Left cardiac atrium (tissue), 4 donors: ENCODE data around the gene KRT6A. TPM values are rescaled to one million over a fixed set of nuclear protein-coding genes. Genes with fewer than 3 reads are reported as not detected.
A peak's percentile ranks its signal among the peaks of the same experiment; 100 is the strongest.
"Not testable (repeated sequence)": the region's sequence is repeated elsewhere in the genome, so short reads cannot be mapped to it uniquely, and the experiment has no call there.

ENCODE experiments used
- ATAC-seq, 2 donors: fragments of 200-7000 bp; cut with Tn5 transposase; one replicate each; pipeline ENCODE4 v1.9.1; 2020; ENCODE audit warnings: mild to moderate bottlenecking in 2 of 2, moderate library complexity in 2 of 2
- DNase-seq: peaks from one replicate; pipeline ENCODE4 v3.0.0-alpha.2; 2020
- intact Hi-C, 2 donors: fragments of 100-400 bp; cut with DNase I; formaldehyde crosslinking; loops; one replicate each; pipeline versions ENCODE4 v1.14.1 to v1.15.1; 2022 to 2023
- total RNA-seq, 2 donors: library from RNA; stranded (reverse); fragmentation: NEBNext Ultra II Directional; extraction: Animal tissue kit (Norgen Biotek cat#: 25700); gene quantifications; one replicate each; pipeline ENCODE4 v1.2.1, GENCODE V29; 2021
- donor health status: DM: no; HTN: yes; CAD: no.
- donor health status: DM: no; HTN: yes; CAD: no; lungs with severe emphysema.
- donor health status: DM: yes; HTN: yes; CAD: no.
- donor health status: Dilated cardiomyopathy.

The KRT6A gene
- total RNA-seq, 2 donors from 2014 or later = 0.24 to 1.2 TPM

DNA sequence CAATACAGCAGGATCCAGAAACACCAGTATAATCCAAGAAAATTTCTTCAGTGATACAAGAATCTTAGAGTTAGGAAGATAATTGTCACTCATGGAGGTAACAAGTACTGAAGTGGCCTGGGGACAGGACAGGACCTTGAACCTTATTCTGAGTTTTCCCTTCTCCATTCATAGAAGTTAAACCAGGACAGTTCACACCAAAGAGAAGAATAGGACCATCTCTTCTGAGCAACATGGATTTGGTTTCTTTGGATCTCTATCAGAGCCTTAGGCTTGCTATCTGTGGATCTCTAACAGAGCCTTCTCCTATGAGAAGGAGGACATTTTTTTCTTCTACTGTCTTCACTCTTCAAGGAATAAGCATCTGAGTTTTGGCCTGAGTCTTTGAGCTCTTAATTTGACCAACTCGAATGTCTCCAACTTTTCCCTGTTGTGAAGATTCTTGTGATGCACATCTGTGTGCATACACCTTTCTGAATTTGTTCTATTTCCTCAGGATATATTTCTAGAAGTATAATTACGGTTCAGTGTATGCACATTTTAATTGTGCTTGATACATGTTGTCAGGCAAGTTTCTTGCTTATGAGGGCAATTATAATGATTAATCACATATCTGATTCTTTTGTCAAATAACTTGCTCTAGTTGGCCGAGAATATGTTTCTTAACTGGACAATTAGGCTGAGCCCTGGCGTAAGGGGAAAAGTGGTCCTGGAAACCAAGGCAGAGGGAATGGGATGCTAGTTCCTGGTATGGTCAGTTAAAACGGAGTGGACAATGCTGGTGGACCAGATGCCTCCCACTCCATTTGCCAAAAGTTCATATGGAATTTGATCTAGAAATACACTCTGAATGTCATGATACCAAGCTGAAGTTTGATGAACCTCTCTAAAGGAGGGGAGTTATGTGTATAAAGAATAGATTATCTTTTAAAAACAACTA, 6.6 kb downstream of the KRT6A start:
- intact Hi-C loops = no loop called here
- DNase-seq = no peak
- no peak for ATAC-seq

DNA sequence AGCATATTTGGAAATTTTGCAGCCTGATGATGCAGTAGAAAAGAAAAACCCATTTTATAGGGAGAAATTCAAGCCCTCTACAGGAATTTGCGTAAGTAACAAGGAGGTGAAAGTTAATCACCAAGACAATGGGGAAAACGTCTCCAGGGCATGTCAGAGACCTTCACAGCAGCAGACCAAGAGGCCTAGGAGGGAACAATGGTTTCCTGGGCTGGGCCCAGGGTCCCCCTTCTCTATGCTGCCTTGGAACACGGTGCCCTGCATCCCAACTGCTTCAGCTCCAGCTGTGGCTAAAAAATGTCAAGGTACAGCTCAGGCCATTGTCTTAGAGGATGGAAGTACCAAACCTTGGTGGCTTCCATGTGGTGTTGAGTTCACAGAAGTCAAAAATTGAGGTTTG, 13.0 kb downstream of the KRT6A start:
- DNase-seq (no peak), ATAC-seq (no peak)
- intact Hi-C loops = no loop called here

DNA sequence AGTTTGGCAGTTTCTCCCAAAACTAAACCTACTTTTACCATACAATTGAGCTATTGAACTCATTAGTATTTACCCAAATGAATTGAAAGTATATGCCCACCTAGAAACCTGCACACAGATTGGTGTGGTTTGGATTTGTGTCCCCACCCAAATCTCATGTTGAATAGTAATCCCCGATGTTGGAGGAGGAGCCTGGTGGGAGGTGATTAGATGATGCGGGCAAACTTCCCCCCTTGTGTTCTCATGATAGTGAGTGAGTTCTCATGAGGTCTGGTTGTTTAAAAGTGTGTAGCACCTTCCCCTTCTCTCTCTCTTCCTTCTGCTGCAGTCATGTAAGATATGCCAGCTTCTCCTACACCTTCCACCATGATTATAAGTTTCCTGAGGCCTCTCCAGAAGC, 15.4 kb downstream of the KRT6A start:
- DNase-seq = no peak
- intact Hi-C loops = no loop called here
- ATAC-seq = no peak

DNA sequence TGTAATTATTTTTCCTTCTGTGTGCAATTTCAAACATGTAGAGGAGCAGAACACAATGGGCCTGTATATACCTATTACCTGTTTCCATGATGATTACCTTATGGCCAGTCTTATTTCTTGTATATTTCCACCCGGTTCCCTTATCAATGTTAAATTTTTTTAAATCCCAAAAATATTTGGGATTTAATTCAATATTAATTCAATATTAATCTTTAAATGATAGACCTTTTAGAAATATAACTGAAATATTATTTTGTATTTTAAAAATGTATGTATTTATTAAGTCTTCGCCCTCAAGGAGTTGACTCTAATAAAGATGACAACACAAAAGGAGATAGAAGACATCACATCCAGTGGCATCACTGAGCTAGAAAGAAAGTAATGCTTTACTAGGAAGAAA, 18.8 kb downstream of the KRT6A start:
- DNase-seq = no peak
- no peak for ATAC-seq
- intact Hi-C loops = no loop called here

DNA sequence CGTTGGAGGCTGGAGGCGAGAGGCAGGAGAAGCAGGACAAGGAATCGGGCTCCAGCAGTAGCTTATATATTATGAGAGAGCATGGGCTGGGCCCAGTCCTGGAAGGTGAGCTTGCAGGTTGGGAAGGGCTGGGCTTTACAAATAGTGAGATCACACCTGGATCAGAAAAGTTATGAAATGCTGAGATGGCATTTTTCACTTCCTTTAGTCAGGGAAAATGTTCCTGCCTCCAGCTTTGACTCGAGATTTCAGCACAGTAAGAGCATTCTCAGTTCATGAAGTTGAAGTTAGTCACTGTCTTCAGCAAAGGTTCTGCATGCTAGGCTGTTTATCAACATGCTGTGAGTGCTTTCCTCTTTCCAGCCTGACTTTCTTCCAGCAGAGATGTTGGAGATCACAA, 19.3 kb downstream of the KRT6A start, which contains the start of gene KRT6C:
Gene KRT6C (minus strand): TSS at position 38 of the 400 bp plus-strand sequence. CDS start 68 bp downstream, outside the sequence.
- DNase-seq (no peak), ATAC-seq (no peak)
- intact Hi-C loops = no loop called here

DNA sequence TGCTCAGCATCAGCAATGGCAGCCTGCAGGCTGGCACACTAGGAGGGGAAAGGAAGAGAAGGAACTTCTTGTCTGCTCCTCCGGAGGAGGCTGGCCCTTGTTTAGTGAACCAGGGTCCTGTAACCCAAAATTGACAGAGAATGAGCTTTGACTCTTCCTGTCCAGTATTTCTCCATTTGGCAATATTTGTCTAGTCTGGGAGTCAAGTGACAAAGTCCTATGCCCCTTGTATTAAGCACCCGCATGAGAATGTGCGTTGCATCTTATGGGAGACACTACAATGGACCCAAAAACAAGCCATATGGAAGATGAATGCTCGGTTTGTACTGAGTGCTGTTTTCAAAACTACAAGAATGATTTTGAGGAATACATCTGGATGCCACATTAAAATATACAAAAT, 23.2 kb downstream of the KRT6A start:
- no peak for DNase-seq
- no peak for ATAC-seq
- intact Hi-C loops = no loop called here

DNA sequence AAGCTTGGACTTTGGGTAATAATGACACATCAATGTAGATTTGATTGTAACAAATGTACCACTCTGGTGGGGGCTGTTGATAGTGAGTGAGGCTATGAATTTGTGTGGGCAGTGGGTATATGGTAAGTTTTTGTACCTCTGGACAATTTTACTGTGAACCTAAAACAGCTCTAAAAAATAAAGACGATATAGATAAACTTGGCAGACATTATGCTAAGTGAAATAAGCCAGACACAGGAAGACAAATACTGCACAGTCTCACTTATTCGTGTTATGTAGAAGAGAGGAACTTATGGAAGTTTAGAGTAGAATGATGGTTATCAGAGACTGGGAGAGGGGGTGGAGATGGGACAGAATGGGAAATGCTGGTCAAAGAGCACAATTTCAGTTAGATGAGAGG, 28.2 kb downstream of the KRT6A start:
- intact Hi-C loops = no loop called here
- ATAC-seq (no peak), DNase-seq (no peak)

DNA sequence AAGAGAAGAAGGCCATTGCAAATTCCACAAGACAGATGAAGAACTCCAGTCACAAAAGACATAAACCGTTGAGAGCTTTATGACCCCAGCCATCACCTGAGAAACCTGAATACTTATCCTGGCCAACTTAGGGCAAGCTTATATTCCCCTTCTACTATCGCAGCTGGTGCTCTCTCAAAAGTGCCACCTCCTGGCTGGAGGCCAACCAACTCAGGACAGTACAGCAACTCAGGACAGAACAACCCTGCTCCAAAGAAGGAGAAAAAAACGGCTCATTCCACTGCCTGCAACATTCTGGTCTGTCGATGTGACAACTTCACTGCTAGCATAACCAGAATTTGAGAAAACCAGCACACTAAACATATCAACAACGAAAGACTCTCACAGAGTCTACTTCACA, 31.4 kb downstream of the KRT6A start:
- ATAC-seq (no peak), DNase-seq (peak; percentile 44)
- intact Hi-C loops = no loop called here

DNA sequence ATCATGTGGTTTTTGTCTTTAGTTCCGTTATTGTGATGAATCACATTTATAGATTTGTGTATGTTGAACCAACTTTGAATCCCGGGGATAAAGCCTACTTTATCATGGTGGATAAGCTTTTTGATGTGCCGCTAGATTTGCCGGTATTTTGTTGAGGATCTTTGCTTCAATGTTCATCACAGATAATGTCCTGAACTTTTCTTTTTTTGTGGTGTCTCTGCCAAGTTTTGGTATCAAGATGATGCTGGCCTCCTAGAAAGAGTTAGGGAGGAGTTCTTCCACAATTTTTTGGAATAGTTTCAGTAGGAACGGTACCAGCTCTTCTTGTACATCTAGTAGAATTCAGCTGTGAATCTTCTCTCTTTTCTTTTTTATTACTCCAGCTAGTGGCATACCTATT, 34.2 kb downstream of the KRT6A start:
- DNase-seq (no peak), ATAC-seq (no peak)
- intact Hi-C loops = no loop called here

DNA sequence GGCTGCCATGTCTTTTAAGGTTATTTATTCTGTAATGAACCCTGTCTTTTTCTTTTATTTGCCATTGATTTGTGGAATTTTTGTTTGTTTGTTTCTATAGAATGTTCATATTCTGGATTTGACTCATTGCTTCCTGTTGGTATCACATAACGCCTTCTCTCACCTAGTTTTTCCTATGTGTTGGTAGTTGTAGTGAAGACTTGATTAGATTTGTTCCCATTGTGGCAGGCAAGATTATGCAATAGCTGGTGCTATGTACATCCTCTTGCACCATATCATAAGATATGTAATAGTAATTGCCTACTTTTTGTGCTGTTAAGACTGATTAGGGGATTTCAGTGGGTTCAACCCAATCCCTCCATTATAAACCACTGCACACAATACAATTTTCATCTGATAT, 37.2 kb downstream of the KRT6A start:
- DNase-seq (no peak), ATAC-seq (no peak)
- intact Hi-C loops = no loop called here

DNA sequence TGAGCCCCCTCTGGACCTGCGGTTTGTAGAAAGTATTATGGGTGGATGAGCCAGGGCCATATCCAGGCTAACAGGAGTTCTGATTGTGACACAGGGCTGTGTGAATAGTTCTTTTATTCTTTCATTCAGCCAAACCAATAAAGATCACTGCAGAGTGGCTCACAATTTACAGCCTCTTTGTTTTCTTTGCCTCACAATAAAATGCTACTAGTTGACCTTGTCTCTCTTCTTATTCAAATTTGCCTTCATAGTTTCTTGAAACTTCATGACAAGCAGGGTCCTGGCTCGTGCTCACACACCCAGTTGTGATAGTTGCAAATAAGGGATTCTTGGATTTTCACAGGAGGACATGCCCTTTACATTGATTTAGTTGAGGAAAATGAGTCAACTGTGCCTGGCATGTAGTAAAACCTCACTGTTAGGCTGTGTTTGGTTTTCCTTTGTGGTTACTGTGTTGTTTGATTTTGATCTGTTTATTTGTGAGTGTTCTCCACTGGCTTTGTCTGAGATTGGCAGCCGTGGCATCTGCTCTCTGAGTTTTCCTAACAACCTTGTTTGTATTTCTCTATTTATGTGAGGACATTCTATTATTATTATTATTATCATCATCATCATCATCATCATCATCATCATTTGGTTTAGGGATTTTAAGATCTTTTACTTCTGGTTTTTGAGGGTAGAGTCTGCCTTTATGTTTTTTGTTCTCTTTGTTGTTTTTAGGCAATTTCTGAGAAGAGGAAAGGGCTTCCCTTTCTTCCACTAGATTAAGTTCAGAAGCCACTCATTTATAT, 38.5 kb downstream of the KRT6A start:
- intact Hi-C loops = no loop called here
- DNase-seq (no peak), ATAC-seq (no peak)

DNA sequence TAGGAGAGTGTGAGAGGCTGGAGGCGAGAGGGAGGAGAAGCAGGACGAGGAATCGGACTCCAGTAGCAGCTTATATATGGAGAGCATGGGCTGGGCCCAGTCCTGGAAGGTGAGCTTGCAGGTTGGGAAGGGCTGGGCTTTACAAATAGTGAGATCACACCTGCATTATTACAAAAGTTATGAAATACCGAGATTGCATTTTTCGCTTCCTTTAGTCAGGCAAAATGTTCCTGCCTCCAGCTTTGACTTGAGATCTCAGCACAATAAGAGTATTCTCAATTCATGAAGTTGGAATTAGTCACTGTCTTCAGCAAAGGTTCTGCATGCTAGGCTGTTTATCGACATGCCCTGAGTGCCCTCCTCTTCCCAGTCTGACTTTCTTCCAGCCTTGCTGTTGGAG, 41.0 kb downstream of the KRT6A start, which contains the start of gene KRT6B:
Gene KRT6B (minus strand): TSS at position 46 of the 400 bp plus-strand sequence. CDS start 68 bp downstream, outside the sequence.
- no peak for DNase-seq
- no peak for ATAC-seq
- intact Hi-C loops = no loop called here

DNA sequence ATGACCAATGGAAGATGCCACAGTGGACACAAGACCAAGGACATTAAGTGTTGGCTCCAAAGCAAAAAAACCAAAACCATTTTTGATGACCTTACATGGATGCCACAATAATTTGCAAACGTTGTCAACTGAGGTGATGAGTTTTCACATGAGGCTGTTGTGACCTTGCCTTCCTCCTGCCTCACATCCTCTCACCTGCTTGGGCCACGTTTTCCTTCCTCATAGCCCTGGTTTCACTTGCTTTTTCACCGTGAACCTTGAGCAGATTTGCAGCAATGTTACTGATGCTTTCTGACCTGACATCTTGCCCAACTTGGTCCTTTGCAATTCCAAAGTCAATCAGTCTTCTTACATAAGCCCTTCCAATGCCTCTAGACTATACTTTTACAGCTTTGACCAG, 44.8 kb downstream of the KRT6A start:
- no peak for DNase-seq
- intact Hi-C loops = no loop called here
- ATAC-seq = no peak

DNA sequence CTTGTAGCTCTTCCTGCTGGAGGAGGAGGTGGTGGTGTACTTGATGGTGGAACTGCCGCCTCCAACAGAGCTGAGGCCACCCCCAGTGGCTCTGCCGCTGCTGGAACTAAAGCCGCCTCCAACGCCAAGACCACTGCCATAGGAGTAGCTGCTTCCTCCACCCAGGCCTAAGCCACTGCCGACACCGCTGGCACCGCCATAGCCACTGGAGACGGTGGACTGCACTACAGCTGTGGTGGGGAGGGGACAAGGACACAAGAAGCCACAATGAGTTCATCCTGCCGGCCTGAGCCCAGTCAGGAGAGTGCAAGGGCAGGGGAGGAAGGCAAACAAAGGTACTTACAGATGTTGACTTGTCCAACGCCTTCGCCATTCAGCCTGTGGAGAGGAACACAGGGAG, 45.9 kb downstream of the KRT6A start:
- ATAC-seq = not testable (repeated sequence)

DNA sequence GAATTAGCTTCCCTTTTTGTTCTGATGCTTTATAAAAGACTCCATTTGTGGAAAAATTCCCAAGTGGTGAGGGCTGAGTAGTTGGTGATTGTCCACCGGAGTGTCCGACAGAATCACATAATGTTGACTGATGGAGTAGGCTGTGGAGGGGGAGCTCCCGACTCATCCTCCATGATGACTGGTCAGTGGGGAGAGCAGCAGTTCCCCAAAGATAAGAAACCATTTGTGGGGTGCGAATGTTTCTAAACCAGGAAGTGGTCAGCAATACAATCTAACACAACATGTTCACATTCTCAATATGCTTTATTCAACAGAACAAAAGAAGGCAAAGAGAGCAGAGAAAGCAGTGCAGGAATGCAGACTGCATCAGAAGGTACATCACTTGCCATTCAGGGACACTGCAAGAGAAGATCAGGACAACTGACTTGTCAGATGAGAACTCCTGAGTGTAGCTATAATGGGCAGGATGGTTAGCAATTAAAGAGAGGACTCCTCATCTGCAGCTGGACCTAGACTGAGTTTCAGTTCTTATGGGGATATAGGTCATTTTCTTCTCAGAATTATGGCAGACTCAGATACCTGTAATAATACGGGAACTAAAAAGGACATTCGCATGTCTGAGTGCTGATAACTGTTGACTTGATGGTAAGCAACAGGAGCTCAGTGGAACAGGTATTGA, 46.6 kb downstream of the KRT6A start:
- intact Hi-C loops = no loop called here
- DNase-seq (no peak), ATAC-seq (no peak)

More for the DNA sequence above, 45.9 kb downstream of the KRT6A start:
- DNase-seq, intact Hi-C loops: not testable (repeated sequence)

DNA sequence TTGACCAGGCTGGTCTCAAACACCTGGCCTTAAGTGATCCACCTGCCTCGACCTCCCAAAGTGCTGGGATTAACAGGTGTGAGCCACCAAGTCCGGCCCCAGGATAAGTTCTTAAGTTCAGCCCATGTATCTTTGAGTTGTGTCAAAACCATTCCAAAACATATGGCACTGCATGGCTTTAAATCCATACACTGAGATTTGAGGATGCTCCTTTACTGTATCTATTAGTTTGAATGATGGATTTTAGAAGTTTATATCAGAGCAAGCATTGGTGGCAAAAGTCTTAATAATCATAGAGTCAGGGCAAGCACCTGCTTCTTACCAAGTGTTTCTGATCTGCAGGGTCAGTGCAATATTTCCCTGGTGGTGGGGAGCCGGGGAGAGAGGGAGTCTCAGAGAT, 47.2 kb downstream of the KRT6A start:
- DNase-seq (no peak), ATAC-seq (no peak)
- intact Hi-C loops = no loop called here

DNA sequence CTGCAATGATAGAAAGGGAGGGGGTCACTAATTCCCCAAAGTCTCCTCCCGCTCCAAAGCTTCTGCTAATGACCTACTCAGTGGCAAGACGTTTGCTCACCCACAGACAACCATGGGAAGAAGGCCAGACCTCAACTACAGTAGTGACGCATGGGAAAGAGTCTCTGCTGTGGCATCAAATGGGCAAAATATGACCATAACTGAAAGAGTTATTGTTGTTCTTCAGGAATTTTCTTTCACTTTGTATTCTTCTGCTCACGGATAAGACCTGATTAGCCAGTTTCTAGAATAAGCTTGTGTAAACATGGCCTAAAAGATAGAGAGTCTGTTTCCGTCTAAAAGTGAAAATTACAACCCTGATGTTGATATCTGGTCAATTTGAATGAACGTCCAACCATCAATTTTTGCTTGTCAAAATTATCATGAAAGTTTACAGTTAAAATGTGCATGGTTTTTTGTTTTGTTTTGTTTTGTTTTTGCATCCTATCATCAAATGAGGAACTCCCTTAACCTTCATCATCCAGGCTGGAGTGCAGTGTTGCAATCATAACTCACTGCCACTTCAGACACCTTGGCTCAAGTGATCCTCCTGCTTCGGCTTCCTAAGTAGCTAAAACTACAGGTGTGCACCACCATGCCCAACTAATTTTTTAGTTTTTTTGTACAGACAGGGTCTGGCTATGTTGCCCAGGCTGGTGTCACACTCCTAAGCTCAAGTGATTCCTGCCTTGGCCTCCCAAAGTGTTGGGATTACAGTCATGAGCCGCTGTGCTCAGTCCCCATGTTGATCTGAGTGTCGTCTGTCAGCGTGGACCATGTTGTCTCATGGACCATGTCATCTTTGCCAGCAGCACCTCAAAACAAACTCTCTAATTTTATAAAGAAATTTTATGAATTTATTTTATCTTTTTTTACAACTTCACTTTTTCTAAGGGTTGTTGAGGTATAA, 48.1 kb downstream of the KRT6A start:
- intact Hi-C loops = no loop called here
- ATAC-seq (no peak), DNase-seq (no peak)

DNA sequence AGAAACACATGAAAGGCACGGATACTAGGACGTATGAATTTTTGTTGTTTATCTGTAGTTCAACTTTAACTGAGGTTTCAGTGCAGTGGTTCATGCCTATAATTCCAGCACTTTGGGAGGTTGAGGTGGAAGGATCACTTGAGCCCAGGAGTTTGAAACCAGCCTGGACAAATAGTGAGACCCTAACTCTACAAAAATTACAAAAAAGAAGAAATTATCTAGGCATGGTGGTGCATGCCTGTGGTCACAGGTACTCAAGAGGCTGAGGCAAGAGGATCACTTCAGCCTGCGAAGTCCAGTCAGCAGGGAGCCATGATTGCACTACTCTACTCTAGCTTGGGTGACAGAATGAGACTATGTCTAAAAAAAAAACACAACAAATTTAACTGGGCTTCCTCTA, 49.1 kb downstream of the KRT6A start:
- intact Hi-C loops = no loop called here
- no peak for DNase-seq
- no peak for ATAC-seq
